HG02642 (cell line): ENCODE measurements around the gene DCTN3.
A peak's percentile ranks its signal among the peaks of the same experiment; 100 is the strongest.

Experiments used
- ATAC-seq: cut with Tn5 transposase; IDR thresholded peaks from one replicate; pipeline ENCODE4 v1.9.1; 2021; ENCODE audit warnings: mild to moderate bottlenecking; ENCODE audit not compliant: unreplicated experiment, poor library complexity

DCTN3 gene

GRCh38 chr9:34625186-34625486 lies 4.8 kb upstream of the DCTN3 start:
- ATAC-seq: no peak

- no peak for ATAC-seq
These were observed 4.3 kb upstream of the DCTN3 start for GRCh38 chr9:34624475-34625185.

GRCh38 chr9:34623374-34624235 lies 3.3 kb upstream of the DCTN3 start:
- no peak for ATAC-seq

DNA sequence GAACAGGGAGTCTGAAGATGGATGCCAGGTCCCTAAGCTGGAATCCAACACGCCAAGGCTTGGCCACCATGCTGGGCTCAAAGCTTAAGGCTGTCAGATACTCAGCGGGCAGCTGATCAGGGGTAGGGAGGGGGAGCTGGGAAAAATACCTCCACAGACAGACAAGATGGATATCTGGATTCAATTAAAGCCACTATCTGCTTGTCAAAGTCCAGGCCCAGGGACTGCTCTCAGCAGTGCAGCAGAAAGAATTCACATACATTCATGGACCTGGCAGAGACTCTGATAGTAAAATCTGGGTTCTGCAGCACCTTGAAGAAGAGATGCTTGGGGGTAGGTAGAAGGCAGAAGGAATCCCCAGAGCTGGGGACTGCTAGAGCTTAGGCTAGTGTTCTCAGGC lies 5.2 kb downstream of the DCTN3 start:
- no peak for ATAC-seq

GRCh38 chr9:34612788-34613390 lies 7.4 kb downstream of the DCTN3 start:
- ATAC-seq: peak; percentile 47

DNA sequence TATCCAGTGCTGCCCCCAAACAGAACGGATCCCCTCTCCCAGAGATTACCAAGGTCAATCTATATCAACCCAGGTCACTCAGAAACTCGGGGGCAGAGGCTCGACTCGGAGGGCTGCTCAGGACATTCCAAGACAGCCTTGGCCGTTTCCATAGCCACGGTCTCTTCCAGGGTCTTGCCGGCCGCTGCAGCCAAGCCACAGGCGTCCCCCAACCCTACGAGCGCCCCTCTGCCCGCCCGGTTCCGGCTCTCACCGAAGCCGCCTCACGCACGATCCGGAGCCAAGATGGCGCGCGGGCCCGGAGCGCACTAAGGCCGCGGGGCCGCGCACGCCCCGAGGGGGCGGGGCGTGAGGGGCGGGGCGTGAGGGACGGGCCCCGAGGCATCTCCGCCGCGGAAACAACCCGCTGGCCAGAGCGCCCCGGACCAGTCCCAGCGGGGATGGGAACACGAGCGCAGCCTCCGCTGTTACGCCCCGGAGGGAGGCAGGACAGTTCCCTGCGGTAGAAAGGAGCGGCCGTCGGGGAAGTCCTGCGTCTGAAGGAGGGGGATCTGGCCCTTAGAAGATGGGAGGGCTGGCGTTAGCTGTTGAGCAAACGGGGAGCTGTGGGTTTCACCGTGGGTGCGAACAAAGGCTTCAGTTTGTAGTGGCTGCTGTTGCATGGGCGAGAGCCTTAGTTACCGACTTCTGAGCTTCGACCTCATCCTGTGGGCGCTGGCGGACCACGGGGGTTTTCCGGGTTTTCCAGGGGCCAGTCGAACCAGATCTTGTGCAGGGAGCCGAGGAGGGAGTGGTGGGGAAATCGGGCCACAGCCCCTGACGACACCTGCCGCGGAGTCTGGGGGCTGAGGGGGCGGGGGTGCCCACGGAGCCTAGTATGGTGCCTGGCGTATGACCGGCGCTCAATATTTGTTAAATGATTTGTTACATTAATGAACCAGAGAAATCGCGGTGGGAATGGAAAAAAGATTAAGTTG lies 8.2 kb downstream of the DCTN3 start, which contains the start of gene RPP25L:
RPP25L (minus strand) TSS at position 287 of the 977 bp plus-strand sequence. CDS start 801 bp downstream, outside the sequence.
- ATAC-seq: peak; percentile 86

DNA sequence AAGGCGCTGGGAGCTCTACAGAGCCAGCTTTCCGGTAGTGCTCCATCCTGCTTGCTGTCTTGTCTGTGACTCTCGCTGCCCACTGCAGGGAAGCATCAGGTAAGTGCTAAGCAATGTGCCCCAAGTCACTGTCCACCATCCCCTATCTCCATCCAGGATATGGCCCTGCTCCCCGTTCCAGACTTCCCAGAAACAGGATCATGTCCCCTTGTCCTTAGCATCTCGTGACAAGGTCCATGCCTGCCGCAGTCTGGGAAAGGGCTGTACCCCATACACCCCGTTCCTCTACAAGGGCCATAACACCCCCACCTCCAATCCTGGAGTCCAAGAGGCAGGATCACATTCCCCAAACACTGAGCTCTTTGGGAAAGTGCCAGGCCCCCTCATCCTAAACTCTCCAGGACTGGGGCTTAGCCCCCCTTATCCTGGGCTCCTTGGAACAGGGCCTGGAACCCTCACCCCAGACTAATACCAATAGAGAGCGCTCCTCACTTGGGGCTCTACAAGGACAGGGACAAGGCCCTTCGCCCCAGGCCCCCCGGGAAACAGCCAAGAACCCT lies 9.0 kb downstream of the DCTN3 start:
- ATAC-seq: peak; percentile 6

DNA sequence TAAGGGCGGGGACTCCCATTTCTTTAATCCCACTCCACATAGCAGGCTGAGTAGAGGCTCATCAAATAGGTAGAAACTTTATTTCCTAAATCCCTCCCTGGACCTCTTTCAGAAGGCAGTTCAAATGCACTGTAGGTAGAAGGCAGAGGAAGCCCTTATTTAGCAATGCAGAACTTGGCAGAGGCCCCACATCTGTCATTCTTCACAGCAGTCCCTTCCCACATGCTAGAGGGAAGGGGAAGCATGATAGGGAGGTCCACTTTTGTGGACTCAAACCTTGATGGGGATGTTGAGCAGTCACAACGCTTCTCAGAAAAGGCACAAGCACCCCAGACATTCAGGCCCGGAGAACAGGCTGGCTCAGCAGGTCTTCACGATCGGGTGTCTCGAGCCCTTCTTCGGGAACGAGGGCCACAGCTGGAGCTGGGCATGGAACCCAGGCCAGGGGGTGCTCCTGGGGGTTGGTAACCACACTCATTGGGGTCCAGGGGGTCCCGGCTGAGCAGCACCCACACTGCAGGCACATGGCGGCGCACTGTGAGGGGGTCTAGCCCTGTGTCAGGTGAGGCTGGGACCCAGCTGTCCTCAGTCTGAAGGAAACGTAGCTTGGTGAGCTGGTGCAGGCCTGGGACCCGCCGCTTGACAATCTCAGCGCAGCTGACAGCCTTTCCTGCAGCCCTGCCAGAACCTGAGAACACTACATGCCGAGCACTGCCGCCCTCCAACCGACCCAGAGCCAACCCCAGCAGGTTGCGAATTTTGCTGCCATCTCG lies 9.7 kb downstream of the DCTN3 start:
- ATAC-seq: no peak

DNA sequence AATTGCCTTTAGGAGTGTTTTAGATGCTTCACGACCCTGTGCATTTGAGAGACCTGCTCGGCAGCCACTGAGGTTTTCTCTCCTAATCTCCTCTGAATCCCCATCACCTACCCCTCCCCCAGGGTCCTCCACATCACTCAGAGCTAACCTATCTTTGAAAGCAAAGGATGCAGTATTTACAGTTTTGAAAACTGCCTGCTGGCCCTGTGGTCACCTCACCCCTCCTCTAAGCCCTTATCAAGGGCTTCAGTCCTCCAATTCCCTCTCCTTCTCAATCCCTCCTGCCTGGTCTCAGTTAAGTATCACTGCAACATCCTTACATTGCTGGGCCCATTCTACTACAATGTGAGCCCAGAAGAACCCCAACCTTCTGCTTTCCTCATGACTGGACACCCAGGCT lies 13.0 kb downstream of the DCTN3 start:
- no peak for ATAC-seq

- ATAC-seq: no peak
These were observed 13.4 kb downstream of the DCTN3 start for GRCh38 chr9:34606905-34607304.

DNA sequence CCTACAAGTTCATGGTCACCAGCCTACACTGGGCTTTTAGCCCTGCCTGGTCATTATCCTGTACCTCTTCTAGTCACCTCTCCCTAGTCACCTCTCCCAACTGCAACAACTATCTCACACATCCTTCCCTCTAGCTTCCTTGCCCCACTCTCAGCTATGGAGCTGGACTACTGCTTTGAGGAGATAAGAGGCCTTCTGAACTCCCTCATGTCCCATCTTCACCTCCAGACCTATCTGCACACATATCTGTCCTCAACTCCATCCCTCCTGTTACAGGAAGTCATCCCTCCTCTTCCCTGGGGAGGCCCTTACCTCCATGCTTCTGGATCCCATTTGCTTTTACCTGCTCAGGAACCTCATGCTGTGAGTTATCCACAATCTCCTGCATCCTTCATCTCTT lies 14.1 kb downstream of the DCTN3 start:
- no peak for ATAC-seq

GRCh38 chr9:34603610-34604231 lies 16.6 kb downstream of the DCTN3 start:
- ATAC-seq: peak; percentile 66

- no peak for ATAC-seq
These were observed 18.2 kb downstream of the DCTN3 start for GRCh38 chr9:34601937-34602573.

DNA sequence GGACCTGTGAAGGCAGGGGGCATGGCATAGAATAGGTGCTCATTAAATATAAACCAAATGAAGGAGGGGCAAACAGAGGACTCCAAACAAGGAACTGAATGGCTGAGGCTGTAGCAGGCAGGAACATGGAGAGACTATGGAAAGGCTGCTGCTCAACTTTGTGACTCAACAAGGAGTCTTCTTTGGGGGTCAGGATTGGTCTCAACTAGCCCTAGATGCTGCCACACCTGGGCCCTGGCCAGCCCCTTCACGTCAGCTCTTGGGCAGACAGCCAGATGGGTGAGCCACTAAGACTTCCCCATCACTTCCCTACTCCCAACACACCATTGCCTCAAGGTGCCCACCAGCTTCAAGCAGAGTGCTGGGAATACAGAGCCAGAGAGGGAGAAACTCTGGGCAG lies 19.4 kb downstream of the DCTN3 start:
- no peak for ATAC-seq

DNA sequence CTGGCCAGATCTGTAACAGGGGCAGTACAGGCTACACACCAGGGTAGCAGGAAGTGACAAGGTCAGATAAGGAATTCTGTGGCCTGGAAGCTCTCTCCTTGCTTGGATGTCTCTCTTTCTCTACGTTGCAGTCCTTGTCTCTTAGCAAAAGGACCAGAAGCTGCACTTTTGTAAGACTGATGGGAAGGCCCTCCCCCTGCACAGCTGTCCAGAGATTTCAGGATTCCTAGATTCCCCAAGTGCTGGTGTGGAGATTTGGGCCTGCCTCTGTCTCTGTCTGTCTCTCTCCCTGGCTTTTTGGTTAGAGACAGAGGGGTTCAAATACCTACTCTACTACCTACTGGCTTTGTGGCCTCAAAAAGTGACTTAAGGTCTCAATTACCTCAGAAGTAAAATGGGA lies 20.7 kb downstream of the DCTN3 start:
- no peak for ATAC-seq

DNA sequence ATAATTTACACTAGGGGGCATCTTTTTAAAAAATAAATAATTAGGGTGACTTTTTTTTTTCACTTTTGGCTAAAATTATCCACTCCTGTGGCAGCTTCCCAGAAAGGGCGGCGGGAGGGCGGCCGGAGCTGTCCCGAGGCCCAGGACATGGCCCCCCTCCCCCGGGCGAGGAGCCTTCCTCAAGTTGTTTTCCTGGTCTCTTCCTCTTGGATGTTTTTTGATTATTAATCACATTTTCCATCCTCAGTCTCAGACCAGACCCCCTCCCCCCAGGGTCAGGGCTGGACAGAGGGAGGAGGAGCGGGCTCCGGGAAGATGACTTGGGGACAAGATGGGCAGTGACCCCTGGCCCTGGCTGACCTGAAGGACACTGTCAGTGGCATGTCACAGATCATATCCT lies 26.1 kb downstream of the DCTN3 start:
- ATAC-seq: no peak

GRCh38 chr9:34592895-34593601 lies 27.2 kb downstream of the DCTN3 start:
- no peak for ATAC-seq
